GM23338 (cell line): Measurements from ENCODE around the gene USP7. TPM values are rescaled to one million over a fixed set of nuclear protein-coding genes. Genes with fewer than 3 reads are reported as not detected.

Experiments used
- ATAC-seq: fragments of 200-7000 bp; cut with Tn5 transposase; 3 replicates; pipeline ENCODE4 v1.9.1; 2020
- DNase-seq: peaks from one replicate; pipeline ENCODE4 v3.0.0-alpha.2; 2015; ENCODE audit warnings: low spot score
- H2AFZ ChIP-seq: fragments of 200-600 bp; sonication (generic); 2 replicates; pipeline ENCODE4 v1.8.0; 2016; ENCODE audit warnings: antibody characterized with exemption, mild to moderate bottlenecking, moderate library complexity
- H3F3A ChIP-seq: fragments of 200-600 bp; sonication (generic); replicated peaks from 2 replicates; pipeline ENCODE4 v1.8.0; 2017; ENCODE audit warnings: antibody characterized with exemption, mixed run types, low read depth
- H3K27ac ChIP-seq: fragments of 200-600 bp; sonication (generic); 2 replicates; pipeline ENCODE4 v1.6.1; 2016; ENCODE audit warnings: low read depth
- H3K27me3 ChIP-seq: fragments of 200-600 bp; sonication (generic); 2 replicates; pipeline ENCODE4 v1.8.0; 2016; ENCODE audit warnings: mild to moderate bottlenecking, mixed run types, moderate library complexity; ENCODE audit not compliant: insufficient read depth
- H3K36me3 ChIP-seq: fragments of 200-600 bp; sonication (generic); 2 replicates; pipeline ENCODE4 v1.8.0; 2016; ENCODE audit warnings: mild to moderate bottlenecking; ENCODE audit not compliant: insufficient read depth
- H3K4me1 ChIP-seq: fragments of 200-600 bp; sonication (generic); 2 replicates; pipeline ENCODE4 v1.8.0; 2016; ENCODE audit warnings: mild to moderate bottlenecking, moderate library complexity; ENCODE audit not compliant: insufficient read depth
- H3K4me2 ChIP-seq: fragments of 200-600 bp; sonication (generic); 2 replicates; pipeline ENCODE4 v1.7.1; 2017; ENCODE audit warnings: mixed run types
- H3K4me3 ChIP-seq: fragments of 200-600 bp; sonication (generic); 2 replicates; pipeline ENCODE4 v1.6.1; 2016; ENCODE audit warnings: mixed run types
- H3K79me2 ChIP-seq: fragments of 200-600 bp; sonication (generic); replicated peaks from 2 replicates; pipeline ENCODE4 v1.8.0; 2017; ENCODE audit warnings: mild to moderate bottlenecking; ENCODE audit not compliant: insufficient read depth
- H3K9me2 ChIP-seq: fragments of 200-600 bp; sonication (generic); 2 replicates; pipeline ENCODE4 v1.8.0; 2017; ENCODE audit not compliant: insufficient read depth
- H4K20me1 ChIP-seq: fragments of 200-600 bp; sonication (generic); replicated peaks from 2 replicates; pipeline ENCODE4 v1.8.0; 2017; ENCODE audit warnings: mild to moderate bottlenecking; ENCODE audit not compliant: insufficient read depth
- H3K27ac Mint-ChIP-seq: 2 replicates; pipeline ENCODE4 v1.8.0; 2020; ENCODE audit warnings: inconsistent platforms, mild to moderate bottlenecking, moderate library complexity, mixed read lengths
- H3K27me3 Mint-ChIP-seq: 3 replicates; pipeline ENCODE4 v1.8.0; 2022; ENCODE audit warnings: low read depth, mild to moderate bottlenecking, moderate library complexity, mixed read lengths, inconsistent platforms; ENCODE audit not compliant: insufficient read depth, poor library complexity
- H3K36me3 Mint-ChIP-seq: 3 replicates; pipeline ENCODE4 v1.8.0; 2021; ENCODE audit warnings: low read depth, mild to moderate bottlenecking, inconsistent platforms, moderate library complexity, mixed read lengths
- H3K4me1 Mint-ChIP-seq: 3 replicates; pipeline ENCODE4 v1.8.0; 2020; ENCODE audit warnings: mild to moderate bottlenecking, inconsistent platforms, mixed read lengths
- H3K4me3 Mint-ChIP-seq: 3 replicates; pipeline ENCODE4 v1.8.0; 2021; ENCODE audit warnings: moderate library complexity, mild to moderate bottlenecking, inconsistent platforms, mixed read lengths
- H3K9me3 Mint-ChIP-seq: 3 replicates; pipeline ENCODE4 v1.8.0; 2020; ENCODE audit warnings: moderate library complexity, mild to moderate bottlenecking, inconsistent platforms, mixed read lengths
- CREB1 ChIP-seq: fragments of 250-450 bp; sonication (Bioruptor Pico); IDR thresholded peaks from 2 replicates; pipeline ENCODE4 v1.5.0; 2020; ENCODE audit warnings: low read depth, mild to moderate bottlenecking, moderate library complexity
- EZH2 ChIP-seq: fragments of 200-600 bp; sonication (generic); IDR thresholded peaks from one replicate; pipeline ENCODE4 v1.8.0; 2017; ENCODE audit warnings: antibody characterized with exemption, mild to moderate bottlenecking, low read depth; ENCODE audit not compliant: unreplicated experiment
- JUNB ChIP-seq: IDR thresholded peaks from one replicate; pipeline ENCODE4 v1.6.1; 2016; ENCODE audit warnings: antibody characterized with exemption; ENCODE audit not compliant: unreplicated experiment
- NANOG ChIP-seq: IDR thresholded peaks from 2 replicates; pipeline ENCODE4 v1.6.1; 2016; ENCODE audit warnings: antibody characterized with exemption, borderline replicate concordance
- POLR2AphosphoS5 ChIP-seq: IDR thresholded peaks from 2 replicates; pipeline ENCODE4 v1.6.1; 2016; ENCODE audit warnings: antibody characterized with exemption, low read depth
- STAT1 ChIP-seq: IDR thresholded peaks from one replicate; pipeline ENCODE4 v1.6.1; 2016; ENCODE audit warnings: antibody characterized with exemption; ENCODE audit not compliant: unreplicated experiment
- ZNF114 ChIP-seq: fragments of 250-450 bp; sonication (Bioruptor Pico); IDR thresholded peaks from 2 replicates; pipeline ENCODE4 v1.5.0; 2020; ENCODE audit warnings: mild to moderate bottlenecking, moderate library complexity
- ZNF462 ChIP-seq: fragments of 250-450 bp; sonication (Bioruptor Pico); IDR thresholded peaks from 2 replicates; pipeline ENCODE4 v1.5.0; 2020; ENCODE audit warnings: mild to moderate bottlenecking, moderate library complexity
- polyA plus RNA-seq: library from polyadenylated mRNA; unstranded; fragments of >200 nt; fragmentation: Nextera tagmentation; extraction: Ambion mirVana; gene quantifications from 2 replicates; pipeline ENCODE4 v1.2.1, GENCODE V29; 2016
- total RNA-seq: library from RNA; depleted of rRNA; stranded (reverse); fragments of >200 nt; shearing (Covaris generic); gene quantifications from 2 replicates; pipeline ENCODE4 v1.2.3, GENCODE V29; 2014

Gene USP7
- total and polyA plus RNA-seq, 2 experiments from 2014 or later: 42.3 to 130 TPM

GRCh38 chr16:8952281-8952751 lies 11.4 kb downstream of the USP7 start (continued):
- TF ChIP-seq ZNF462 (CRISPR knock-in tag): no peak

- no peak overlapping the region for H2AFZ ChIP-seq
- peak overlapping the region; percentile 68; the same call in 1 of the 2 replicates for H3K4me2 ChIP-seq
- H3K27me3 ChIP-seq: no peaks in the 10 kb centered on the region
- H3K79me2 ChIP-seq: peaks cover 92% of the 10 kb centered on the region
- H3K36me3 ChIP-seq: no peaks in the 10 kb centered on the region
- no peaks in the 10 kb centered on the region for H3K36me3 Mint-ChIP-seq
- 0 out of 2 replicates have a peak, but pooled peaks cover 3% of the 10 kb centered on the region for H3F3A ChIP-seq
- peaks cover 86% of the 10 kb centered on the region for H4K20me1 ChIP-seq
- ATAC-seq (peak; percentile 11; the same call in 1 of the 3 replicates), DNase-seq (no peak)
- H3K4me3 ChIP-seq: no peak overlapping the region
- H3K4me3 Mint-ChIP-seq: peak overlapping the region; percentile 1; the same call in 2 of the 3 replicates
- H3K4me1 Mint-ChIP-seq: peaks cover 75% of the 10 kb centered on the region
- peaks cover 56% of the 10 kb centered on the region for H3K4me1 ChIP-seq
- 0 out of 2 replicates have a peak overlapping the region, but pooled peaks have one; percentile 62 for H3K27ac Mint-ChIP-seq
- peaks cover 28% of the 10 kb centered on the region for H3K27me3 Mint-ChIP-seq
- H3K9me3 Mint-ChIP-seq: no peaks in the 10 kb centered on the region
- H3K9me2 ChIP-seq: no peaks in the 10 kb centered on the region
- H3K27ac ChIP-seq: peak overlapping the region; percentile 78; the same call in 1 of the 2 replicates
- TF ChIP-seq STAT1 (no peak), POLR2AphosphoS5 (no peak), CREB1 (no peak), ZNF462 (CRISPR knock-in tag) (no peak), ZNF114 (CRISPR knock-in tag) (no peak), EZH2 (no peak), JUNB (no peak), NANOG (no peak)
These were observed 12.0 kb downstream of the USP7 start for GRCh38 chr16:8951447-8952280.
